Mesenteric fat pad (tissue), 1 donor: ENCODE measurements around the gene ACTG1. TPM values are rescaled to one million over a fixed set of nuclear protein-coding genes. Genes with fewer than 3 reads are reported as not detected.

Source experiments
- DNase-seq: peaks from one replicate; pipeline ENCODE4 v3.0.0-alpha.2; 2020; ENCODE audit warnings: low spot score
- total RNA-seq: library from RNA; stranded (reverse); fragmentation: NEBNext Ultra II Directional; extraction: Animal tissue kit (Norgen Biotek cat#: 25700); gene quantifications from one replicate; pipeline ENCODE4 v1.2.1, GENCODE V29; 2021
- donor health status: DM: yes; HTN: yes; CAD: no.

Gene ACTG1
- total RNA-seq, 1 donor from 2014 or later, result 1,641 TPM

GRCh38 chr17:81466564-81467472 lies 45.8 kb downstream of the ACTG1 start:
- DNase-seq, result no peak

GRCh38 chr17:81465910-81466309 lies 46.7 kb downstream of the ACTG1 start:
- no peak for DNase-seq

DNA sequence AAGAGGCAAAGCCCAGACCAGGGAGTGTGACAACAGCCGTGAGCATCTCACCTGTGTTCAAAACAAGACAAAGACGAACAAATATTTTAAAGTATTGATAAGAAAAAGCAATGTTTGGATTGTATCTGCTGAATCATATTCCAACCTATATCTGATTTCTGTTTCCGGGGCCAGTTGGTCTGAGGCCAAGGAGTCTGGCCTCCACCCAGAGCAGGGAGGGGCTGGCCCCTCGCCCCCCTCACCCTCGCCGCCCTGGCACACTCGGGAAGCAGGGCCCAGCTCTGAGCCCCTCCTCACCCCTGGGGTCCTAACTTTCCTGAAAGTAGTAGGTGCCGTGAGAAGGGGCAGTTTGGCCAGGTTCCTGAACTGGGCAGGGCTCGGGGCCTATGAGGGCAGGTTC lies 48.0 kb downstream of the ACTG1 start:
- no peak for DNase-seq

DNA sequence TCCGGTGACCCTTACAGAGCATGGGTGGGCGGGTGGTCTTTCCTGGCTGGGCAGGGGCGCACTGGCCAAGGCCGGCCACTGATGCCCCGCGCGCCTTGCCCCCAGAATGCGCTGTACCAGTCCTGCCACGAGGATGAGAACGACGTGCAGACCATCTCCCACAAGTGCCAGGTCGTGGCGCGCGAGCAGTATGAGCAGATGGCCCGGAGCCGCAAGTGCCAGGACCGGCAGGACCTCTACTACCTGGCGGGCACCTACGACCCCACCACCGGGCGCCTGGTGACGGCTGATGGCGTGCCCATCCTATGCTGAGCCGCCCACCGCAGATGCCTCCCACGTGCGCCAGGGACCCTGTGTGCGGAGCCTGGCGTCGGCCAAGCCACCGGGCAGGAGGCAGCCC lies 49.1 kb downstream of the ACTG1 start:
- no peak for DNase-seq

GRCh38 chr17:81462506-81463125 lies 50.0 kb downstream of the ACTG1 start:
- DNase-seq, result no peak

DNA sequence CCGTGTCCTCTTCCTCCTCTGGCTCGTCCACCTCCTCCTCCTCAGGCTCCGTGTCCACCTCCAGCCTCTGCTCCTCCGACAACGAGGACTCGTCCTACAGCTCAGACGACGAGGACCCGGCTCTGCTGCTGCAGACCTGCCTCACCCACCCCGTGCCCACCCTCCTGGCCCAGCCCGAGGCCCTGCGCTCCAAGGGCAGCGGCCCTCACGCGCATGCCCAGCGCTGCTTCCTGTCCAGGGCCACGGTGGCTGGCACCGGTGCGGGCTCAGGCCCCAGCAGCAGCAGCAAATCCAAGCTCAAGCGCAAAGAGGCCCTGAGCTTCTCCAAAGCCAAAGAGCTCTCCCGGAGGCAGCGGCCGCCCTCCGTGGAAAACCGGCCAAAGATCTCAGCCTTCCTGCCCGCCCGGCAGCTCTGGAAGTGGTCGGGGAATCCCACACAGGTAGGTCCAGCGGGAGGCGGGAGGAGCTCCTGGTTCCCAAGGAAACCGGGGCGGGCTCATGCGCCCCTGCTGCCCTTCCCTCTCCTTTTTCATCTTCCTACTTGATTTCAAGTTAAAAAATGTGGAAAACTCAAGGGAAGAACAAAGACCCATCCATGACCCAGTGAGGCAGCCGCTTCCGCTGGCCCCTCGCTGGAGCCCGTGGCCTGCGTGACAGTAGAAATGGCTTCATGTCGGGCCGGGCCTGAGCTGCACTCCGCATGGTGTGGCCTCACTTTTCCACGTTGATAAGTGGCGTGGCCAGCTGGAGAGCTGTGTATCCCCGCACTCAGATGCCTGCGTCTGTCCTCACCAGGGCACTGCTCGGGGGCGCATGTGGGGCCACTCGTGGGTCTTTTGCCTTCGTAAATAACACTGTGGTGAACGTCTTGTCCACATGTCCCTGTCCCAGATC lies 50.7 kb downstream of the ACTG1 start:
- DNase-seq, result no peak

DNA sequence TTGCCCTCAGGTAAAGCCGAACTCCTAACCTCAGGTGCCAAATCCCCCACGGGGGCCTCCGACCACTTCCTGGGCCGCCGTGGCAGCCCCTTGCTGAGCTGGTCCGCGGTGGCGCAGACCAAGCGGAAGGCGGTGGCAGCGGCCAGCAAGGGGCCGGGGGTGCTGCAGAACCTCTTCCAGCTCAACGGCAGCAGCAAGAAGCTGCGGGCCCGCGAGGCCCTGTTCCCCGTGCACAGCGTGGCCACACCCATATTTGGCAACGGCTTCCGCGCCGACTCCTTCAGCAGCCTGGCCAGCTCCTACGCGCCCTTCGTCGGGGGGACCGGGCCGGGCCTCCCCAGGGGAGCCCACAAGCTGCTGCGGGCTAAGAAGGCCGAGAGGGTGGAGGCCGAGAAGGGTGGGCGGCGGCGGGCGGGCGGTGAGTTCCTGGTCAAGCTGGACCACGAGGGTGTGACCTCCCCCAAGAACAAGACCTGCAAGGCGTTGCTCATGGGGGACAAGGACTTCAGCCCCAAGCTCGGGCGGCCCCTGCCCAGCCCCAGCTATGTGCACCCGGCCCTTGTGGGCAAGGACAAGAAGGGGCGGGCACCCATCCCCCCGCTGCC lies 51.6 kb downstream of the ACTG1 start:
- no peak for DNase-seq

Other genes with a start within 250 kb of the ACTG1 start
- 88.0 TPM for gene SLC38A10, start 217.5 kb downstream of the ACTG1 start, total RNA-seq
- 11.0 TPM for gene BAHCC1, start 117.3 kb downstream of the ACTG1 start, total RNA-seq
- gene FSCN2, start 15.6 kb upstream of the ACTG1 start, total RNA-seq, result 0.39 TPM
- gene FAAP100, start 39.6 kb upstream of the ACTG1 start, total RNA-seq, result 25.5 TPM
- gene NPLOC4, start 124.3 kb upstream of the ACTG1 start, total RNA-seq, result 129 TPM
- gene TSPAN10, start 124.4 kb upstream of the ACTG1 start, total RNA-seq, result 0.29 TPM
- 1.3 TPM for gene PDE6G, start 143.7 kb upstream of the ACTG1 start, total RNA-seq
- 27.5 TPM for gene OXLD1, start 153.8 kb upstream of the ACTG1 start, total RNA-seq
- 11.9 TPM for gene CCDC137, start 153.9 kb upstream of the ACTG1 start, total RNA-seq
- 25.0 TPM for gene ARL16, start 171.0 kb upstream of the ACTG1 start, total RNA-seq
- gene HGS, start 171.2 kb upstream of the ACTG1 start, total RNA-seq, result 109 TPM
- 60.7 TPM for gene MRPL12, start 190.6 kb upstream of the ACTG1 start, total RNA-seq
- 17.0 TPM for gene SLC25A10, start 199.5 kb upstream of the ACTG1 start, total RNA-seq